Fibroblast of the conjunctiva (primary cell): Measurements from ENCODE around the gene BTBD9.
"Not testable (repeated sequence)": the region's sequence is repeated elsewhere in the genome, so short reads cannot be mapped to it uniquely, and the experiment has no call there.

Experiments used
- DNase-seq: peaks from one replicate; pipeline ENCODE4 v3.0.0-alpha.2; 2010; ENCODE audit warnings: low read depth

Gene BTBD9

GRCh38 chr6:38429546-38429945 lies 210.2 kb downstream of the BTBD9 start:
- DNase-seq, result no peak

GRCh38 chr6:38427492-38428210 lies 212.1 kb downstream of the BTBD9 start:
- DNase-seq, result no peak

- DNase-seq, result not testable (repeated sequence)
These were observed 213.8 kb downstream of the BTBD9 start for GRCh38 chr6:38425788-38426488.

- DNase-seq, result no peak
These were observed 216.0 kb downstream of the BTBD9 start for GRCh38 chr6:38423746-38424145.

GRCh38 chr6:38420207-38420606 lies 219.5 kb downstream of the BTBD9 start:
- no peak for DNase-seq

- no peak for DNase-seq
These were observed 222.2 kb downstream of the BTBD9 start for GRCh38 chr6:38417521-38417920.

- no peak for DNase-seq
These were observed 224.3 kb downstream of the BTBD9 start for GRCh38 chr6:38415231-38416005.

- no peak for DNase-seq
These were observed 226.5 kb downstream of the BTBD9 start for GRCh38 chr6:38413102-38413800.

GRCh38 chr6:38407192-38407591 lies 232.5 kb downstream of the BTBD9 start:
- DNase-seq, result no peak

- no peak for DNase-seq
These were observed 233.6 kb downstream of the BTBD9 start for GRCh38 chr6:38406096-38406495.

GRCh38 chr6:38404900-38405556 lies 234.7 kb downstream of the BTBD9 start:
- DNase-seq, result no peak

- no peak for DNase-seq
These were observed 235.4 kb downstream of the BTBD9 start for GRCh38 chr6:38404355-38404754.

GRCh38 chr6:38403548-38403947 lies 236.2 kb downstream of the BTBD9 start:
- no peak for DNase-seq

GRCh38 chr6:38400764-38401163 lies 239.0 kb downstream of the BTBD9 start:
- DNase-seq, result no peak

GRCh38 chr6:38400101-38400500 lies 239.6 kb downstream of the BTBD9 start:
- DNase-seq, result no peak

- DNase-seq, result no peak
These were observed 243.5 kb downstream of the BTBD9 start for GRCh38 chr6:38396209-38396608.

GRCh38 chr6:38393986-38394385 lies 245.7 kb downstream of the BTBD9 start:
- DNase-seq, result no peak

GRCh38 chr6:38391626-38392579 lies 247.8 kb downstream of the BTBD9 start:
- no peak for DNase-seq

GRCh38 chr6:38391206-38391605 lies 248.5 kb downstream of the BTBD9 start:
- DNase-seq, result no peak

GRCh38 chr6:38389875-38390274 lies 249.9 kb downstream of the BTBD9 start:
- no peak for DNase-seq

GRCh38 chr6:38387971-38388370 lies 251.8 kb downstream of the BTBD9 start:
- DNase-seq, result peak; percentile 80
